ENCODE results near the gene RBM19. TPM values are rescaled to one million over a fixed set of nuclear protein-coding genes. Genes with fewer than 3 reads are reported as not detected.

The RBM19 gene
- total RNA-seq, 2 experiments from 2014 or later = 66.9 to 67.7 TPM

DNA sequence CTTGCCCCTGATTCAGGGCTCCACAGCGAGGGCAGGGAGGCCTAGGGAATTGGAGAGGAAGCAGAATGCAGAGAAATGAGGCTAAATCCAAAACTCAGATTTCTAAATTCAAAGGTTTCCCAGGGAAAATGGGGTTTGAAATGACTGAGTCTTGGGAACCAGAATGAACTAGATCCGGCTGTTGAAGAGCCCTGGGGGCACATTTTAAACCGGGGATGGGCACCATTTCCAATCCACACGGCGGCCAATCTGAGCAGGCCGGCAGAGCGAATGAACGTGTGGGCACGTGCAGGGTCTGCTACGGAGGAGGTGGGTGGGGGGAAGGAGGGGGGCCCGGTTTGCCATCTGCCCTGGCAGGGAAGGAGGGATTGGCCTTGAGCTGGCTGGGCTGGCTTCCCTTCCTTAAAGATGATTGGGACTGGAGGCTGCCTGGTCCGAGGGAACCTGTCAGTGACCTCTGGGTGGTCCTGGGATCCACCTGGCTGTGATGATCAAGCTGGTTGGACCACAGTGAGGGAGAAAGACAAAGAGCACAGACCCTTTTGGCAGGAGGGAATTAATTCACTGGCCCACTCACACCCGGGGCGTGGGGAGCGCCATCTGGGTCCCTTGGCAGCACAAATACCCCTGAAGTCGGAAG, 161.0 kb downstream of the RBM19 start:
- TF ChIP-seq, protein P1, sequence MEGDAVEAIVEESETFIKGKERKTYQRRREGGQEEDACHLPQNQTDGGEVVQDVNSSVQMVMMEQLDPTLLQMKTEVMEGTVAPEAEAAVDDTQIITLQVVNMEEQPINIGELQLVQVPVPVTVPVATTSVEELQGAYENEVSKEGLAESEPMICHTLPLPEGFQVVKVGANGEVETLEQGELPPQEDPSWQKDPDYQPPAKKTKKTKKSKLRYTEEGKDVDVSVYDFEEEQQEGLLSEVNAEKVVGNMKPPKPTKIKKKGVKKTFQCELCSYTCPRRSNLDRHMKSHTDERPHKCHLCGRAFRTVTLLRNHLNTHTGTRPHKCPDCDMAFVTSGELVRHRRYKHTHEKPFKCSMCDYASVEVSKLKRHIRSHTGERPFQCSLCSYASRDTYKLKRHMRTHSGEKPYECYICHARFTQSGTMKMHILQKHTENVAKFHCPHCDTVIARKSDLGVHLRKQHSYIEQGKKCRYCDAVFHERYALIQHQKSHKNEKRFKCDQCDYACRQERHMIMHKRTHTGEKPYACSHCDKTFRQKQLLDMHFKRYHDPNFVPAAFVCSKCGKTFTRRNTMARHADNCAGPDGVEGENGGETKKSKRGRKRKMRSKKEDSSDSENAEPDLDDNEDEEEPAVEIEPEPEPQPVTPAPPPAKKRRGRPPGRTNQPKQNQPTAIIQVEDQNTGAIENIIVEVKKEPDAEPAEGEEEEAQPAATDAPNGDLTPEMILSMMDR (IDR thresholded peaks at IDR 0.05) = no peak
- no peak for DNase-seq
- ChIA-PET CTCF (no interaction called here), POLR2A (no interaction called here)
- Mint-ChIP-seq H3K27me3 (no peaks in the 10 kb centered on the region), H3K4me1 (ENCODE audit: low read depth) (no peaks in the 10 kb centered on the region), H3K9me3 (peaks cover 8% of the 10 kb centered on the region), H3K27ac (no peak overlapping the region), H3K36me3 (ENCODE audit: low read depth) (peaks cover 20% of the 10 kb centered on the region), H3K4me3 (no peak overlapping the region)
- ATAC-seq = no peak
- intact Hi-C loops (cut with micrococcal nuclease) = no loop called here

DNA sequence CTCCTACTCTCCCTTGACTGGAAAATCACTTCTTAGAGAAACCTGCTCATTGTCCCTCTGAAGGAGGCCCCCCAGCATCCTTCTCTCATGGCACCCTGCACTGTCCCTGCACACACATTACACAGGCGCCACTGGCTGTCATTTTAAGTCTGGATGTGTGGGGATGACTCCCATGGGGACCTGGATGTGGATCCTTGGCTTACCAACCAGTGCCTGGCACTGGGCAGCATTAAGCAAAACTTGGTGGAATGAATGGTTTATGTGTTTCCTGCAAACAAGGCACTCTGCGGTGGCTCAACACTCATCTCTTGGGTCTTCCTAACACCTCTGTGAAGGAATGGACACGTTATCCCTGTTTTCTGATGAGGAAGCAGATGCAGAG, 162.4 kb downstream of the RBM19 start:
- no peak overlapping the region for H3K27ac Mint-ChIP-seq
- DNase-seq (no peak), ATAC-seq (no peak)
- no peaks in the 10 kb centered on the region for H3K27me3 Mint-ChIP-seq
- TF ChIP-seq, protein P1 (IDR thresholded peaks at IDR 0.05) = no peak
- intact Hi-C loops (cut with micrococcal nuclease) = no loop called here
- CTCF ChIA-PET = no interaction called here
- no peak overlapping the region for H3K4me3 Mint-ChIP-seq
- peaks cover 13% of the 10 kb centered on the region for H3K36me3 Mint-ChIP-seq (ENCODE audit: low read depth)
- H3K9me3 Mint-ChIP-seq = peaks cover 8% of the 10 kb centered on the region
- POLR2A ChIA-PET = no interaction called here
- H3K4me1 Mint-ChIP-seq (ENCODE audit: low read depth) = no peaks in the 10 kb centered on the region

DNA sequence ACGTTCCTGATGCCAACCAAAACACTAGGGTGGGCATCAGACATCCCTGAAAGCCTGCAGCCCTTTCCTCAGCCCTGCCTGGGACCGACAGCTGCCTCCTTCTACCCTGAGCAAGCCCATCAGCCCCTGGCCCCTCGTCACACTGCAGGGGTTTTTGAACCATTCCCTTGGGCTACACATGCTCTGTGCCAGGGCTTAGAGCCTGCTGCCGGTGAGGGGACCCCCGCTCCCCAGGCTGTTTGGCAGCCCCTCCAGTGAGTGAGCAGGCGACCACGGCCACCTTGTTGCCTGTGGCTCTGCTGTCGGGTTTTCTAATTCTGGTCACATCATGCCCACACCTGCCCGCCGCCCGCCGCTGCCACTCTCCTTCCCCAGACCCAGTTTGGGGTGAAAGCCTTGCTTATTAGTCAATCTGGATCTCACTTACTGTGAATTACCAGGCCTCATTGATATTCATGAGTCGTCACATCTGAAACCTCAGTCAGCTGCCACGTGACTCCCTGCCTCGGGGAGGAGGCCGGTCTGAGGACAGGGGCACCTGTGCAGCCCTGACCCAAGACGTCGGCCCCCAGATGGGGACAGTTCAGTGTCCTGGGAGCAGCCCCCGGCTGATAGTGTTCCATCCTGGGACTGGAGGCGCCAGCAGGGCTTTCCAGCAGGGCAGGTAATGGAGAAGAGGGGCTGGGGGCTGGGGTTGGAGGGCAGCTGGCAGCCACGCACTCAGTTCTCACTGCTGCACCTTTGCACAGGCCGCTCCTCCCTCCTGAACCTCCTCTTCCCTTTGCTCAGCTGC, 163.0 kb downstream of the RBM19 start:
- Mint-ChIP-seq H3K27ac (no peak overlapping the region), H3K27me3 (no peaks in the 10 kb centered on the region), H3K36me3 (ENCODE audit: low read depth) (peaks cover 9% of the 10 kb centered on the region), H3K9me3 (peaks cover 4% of the 10 kb centered on the region), H3K4me1 (ENCODE audit: low read depth) (no peaks in the 10 kb centered on the region), H3K4me3 (no peak overlapping the region)
- POLR2A ChIA-PET = no interaction called here
- TF ChIP-seq, protein P1 (IDR thresholded peaks at IDR 0.05) = no peak
- ATAC-seq (no peak), DNase-seq (no peak)
- intact Hi-C loops (cut with micrococcal nuclease) = no loop called here
- CTCF ChIA-PET = no interaction called here

DNA sequence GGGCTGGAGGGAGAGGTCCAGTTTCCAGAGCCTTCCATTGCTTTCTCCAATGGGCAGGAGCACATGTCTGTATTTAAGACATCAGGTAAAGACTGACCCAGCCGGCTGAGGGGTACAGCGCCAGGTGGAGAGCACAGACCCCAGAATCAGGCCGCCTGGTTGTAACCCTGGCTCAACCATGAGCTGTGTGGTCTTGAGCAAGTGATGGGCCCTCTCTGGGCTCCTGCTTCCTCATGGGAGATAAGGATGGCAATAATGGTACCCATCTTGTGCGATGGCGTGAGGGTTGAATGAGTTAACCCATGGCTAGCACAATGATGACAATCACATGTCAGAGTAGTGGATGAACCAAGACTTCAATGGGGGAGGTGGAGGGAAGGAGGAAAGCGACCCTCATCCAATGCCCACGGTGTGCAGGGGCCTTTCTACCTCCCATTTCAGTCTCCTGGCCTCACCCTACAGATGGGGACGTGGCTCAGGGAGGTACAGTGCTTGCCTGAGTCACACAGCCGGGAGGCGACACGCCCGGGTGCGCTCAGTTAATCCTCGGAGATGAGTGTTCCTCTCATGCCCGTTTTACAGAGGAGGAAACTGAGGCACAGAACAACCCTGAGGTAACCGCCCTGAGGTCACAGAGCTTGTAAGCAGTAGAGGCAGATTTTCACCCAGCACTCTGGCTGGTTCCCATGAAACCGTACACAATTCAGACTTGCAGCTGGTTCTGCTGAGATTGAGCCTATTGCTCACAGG, 163.9 kb downstream of the RBM19 start:
- H3K36me3 Mint-ChIP-seq (ENCODE audit: low read depth) = peaks cover 5% of the 10 kb centered on the region
- CTCF ChIA-PET = no interaction called here
- H3K9me3 Mint-ChIP-seq = peaks cover 4% of the 10 kb centered on the region
- POLR2A ChIA-PET = no interaction called here
- intact Hi-C loops (cut with micrococcal nuclease) = no loop called here
- no peaks in the 10 kb centered on the region for H3K4me1 Mint-ChIP-seq (ENCODE audit: low read depth)
- no peak overlapping the region for H3K4me3 Mint-ChIP-seq
- no peak overlapping the region for H3K27ac Mint-ChIP-seq
- no peaks in the 10 kb centered on the region for H3K27me3 Mint-ChIP-seq
- no peak for DNase-seq
- TF ChIP-seq, protein P1 (IDR thresholded peaks at IDR 0.05) = no peak
- ATAC-seq = no peak

DNA sequence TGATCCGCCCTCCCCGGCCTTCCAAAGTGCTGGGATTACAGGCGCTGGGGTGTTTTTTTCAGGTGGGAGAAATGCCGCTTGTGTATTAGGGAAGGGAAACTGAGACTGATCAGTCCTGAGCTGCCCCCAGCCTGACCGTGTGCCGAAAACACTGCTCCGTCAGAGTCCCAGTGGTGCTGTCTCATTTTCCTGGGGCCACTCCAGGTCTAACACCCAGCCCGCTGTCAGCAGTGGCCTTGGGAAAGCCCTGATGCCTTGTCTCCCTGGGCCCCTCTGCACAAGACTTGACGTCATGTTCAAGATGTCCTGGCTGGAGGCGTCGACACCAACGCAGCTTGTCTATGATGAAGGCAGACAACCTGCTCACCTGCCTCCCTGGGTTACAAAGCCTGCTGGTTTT, 165.9 kb downstream of the RBM19 start:
- no peak for ATAC-seq
- TF ChIP-seq, protein P1 (IDR thresholded peaks at IDR 0.05) = no peak
- Mint-ChIP-seq H3K27me3 (no peaks in the 10 kb centered on the region), H3K4me3 (no peak overlapping the region), H3K27ac (no peak overlapping the region), H3K4me1 (ENCODE audit: low read depth) (no peaks in the 10 kb centered on the region), H3K36me3 (ENCODE audit: low read depth) (no peaks in the 10 kb centered on the region), H3K9me3 (no peaks in the 10 kb centered on the region)
- no peak for DNase-seq
- POLR2A ChIA-PET = no interaction called here
- CTCF ChIA-PET = no interaction called here
- intact Hi-C loops (cut with micrococcal nuclease) = no loop called here
